ENCODE data around the gene FHOD3.

DNA sequence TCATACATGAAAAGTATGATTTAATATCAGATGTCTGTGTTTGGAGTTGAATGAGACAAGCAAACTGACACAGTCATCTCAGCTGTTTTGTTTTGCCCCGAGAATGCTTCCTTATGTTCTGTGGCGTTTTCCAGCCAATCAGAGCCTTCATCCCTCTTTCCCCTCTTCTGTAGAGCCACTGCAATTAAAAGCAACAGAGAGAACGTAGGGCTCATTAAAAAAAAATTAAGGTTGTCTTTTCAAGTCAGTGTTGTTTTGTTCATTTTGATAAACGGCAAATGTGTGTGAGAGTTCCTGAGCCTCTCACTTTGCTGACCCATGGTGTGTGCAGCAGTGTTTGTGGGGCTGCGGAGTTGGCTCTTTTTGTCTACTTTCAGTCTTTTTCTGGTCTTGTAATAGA, 216.0 kb downstream of the FHOD3 start:
- TF ChIP-seq, protein P1, sequence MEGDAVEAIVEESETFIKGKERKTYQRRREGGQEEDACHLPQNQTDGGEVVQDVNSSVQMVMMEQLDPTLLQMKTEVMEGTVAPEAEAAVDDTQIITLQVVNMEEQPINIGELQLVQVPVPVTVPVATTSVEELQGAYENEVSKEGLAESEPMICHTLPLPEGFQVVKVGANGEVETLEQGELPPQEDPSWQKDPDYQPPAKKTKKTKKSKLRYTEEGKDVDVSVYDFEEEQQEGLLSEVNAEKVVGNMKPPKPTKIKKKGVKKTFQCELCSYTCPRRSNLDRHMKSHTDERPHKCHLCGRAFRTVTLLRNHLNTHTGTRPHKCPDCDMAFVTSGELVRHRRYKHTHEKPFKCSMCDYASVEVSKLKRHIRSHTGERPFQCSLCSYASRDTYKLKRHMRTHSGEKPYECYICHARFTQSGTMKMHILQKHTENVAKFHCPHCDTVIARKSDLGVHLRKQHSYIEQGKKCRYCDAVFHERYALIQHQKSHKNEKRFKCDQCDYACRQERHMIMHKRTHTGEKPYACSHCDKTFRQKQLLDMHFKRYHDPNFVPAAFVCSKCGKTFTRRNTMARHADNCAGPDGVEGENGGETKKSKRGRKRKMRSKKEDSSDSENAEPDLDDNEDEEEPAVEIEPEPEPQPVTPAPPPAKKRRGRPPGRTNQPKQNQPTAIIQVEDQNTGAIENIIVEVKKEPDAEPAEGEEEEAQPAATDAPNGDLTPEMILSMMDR (IDR thresholded peaks at IDR 0.05; ENCODE audit: insufficient read depth, low read length) = no peak
- TF ChIP-seq, protein P2, sequence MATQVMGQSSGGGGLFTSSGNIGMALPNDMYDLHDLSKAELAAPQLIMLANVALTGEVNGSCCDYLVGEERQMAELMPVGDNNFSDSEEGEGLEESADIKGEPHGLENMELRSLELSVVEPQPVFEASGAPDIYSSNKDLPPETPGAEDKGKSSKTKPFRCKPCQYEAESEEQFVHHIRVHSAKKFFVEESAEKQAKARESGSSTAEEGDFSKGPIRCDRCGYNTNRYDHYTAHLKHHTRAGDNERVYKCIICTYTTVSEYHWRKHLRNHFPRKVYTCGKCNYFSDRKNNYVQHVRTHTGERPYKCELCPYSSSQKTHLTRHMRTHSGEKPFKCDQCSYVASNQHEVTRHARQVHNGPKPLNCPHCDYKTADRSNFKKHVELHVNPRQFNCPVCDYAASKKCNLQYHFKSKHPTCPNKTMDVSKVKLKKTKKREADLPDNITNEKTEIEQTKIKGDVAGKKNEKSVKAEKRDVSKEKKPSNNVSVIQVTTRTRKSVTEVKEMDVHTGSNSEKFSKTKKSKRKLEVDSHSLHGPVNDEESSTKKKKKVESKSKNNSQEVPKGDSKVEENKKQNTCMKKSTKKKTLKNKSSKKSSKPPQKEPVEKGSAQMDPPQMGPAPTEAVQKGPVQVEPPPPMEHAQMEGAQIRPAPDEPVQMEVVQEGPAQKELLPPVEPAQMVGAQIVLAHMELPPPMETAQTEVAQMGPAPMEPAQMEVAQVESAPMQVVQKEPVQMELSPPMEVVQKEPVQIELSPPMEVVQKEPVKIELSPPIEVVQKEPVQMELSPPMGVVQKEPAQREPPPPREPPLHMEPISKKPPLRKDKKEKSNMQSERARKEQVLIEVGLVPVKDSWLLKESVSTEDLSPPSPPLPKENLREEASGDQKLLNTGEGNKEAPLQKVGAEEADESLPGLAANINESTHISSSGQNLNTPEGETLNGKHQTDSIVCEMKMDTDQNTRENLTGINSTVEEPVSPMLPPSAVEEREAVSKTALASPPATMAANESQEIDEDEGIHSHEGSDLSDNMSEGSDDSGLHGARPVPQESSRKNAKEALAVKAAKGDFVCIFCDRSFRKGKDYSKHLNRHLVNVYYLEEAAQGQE (IDR thresholded peaks at IDR 0.05; ENCODE audit: insufficient replicate concordance, low read depth) = no peak
- no peak for TF ChIP-seq GABPA (IDR thresholded peaks at IDR 0.05; ENCODE audit: low read depth)
